KMS-11 (cell line): ENCODE measurements around the gene AP1AR.
"Not testable (repeated sequence)": the region's sequence is repeated elsewhere in the genome, so short reads cannot be mapped to it uniquely, and the experiment has no call there.

Experiments
- H2AFZ ChIP-seq: fragments of 200-600 bp; sonication (generic); 2 replicates; pipeline ENCODE4 v1.6.1; 2016; ENCODE audit warnings: antibody characterized with exemption, mixed run types, low read depth
- H3K27ac ChIP-seq: fragments of 200-600 bp; sonication (generic); 2 replicates; pipeline ENCODE4 v1.6.1; 2016; ENCODE audit warnings: mild to moderate bottlenecking, mixed run types
- H3K27me3 ChIP-seq: fragments of 200-600 bp; sonication (generic); 2 replicates; pipeline ENCODE4 v1.6.1; 2017; ENCODE audit warnings: mild to moderate bottlenecking, low read depth, mixed run types, moderate library complexity; ENCODE audit not compliant: insufficient read depth
- H3K36me3 ChIP-seq: fragments of 200-600 bp; sonication (generic); 2 replicates; pipeline ENCODE4 v1.6.1; 2017; ENCODE audit warnings: mild to moderate bottlenecking, mixed run types; ENCODE audit not compliant: insufficient read depth
- H3K4me1 ChIP-seq: fragments of 200-600 bp; sonication (generic); 2 replicates; pipeline ENCODE4 v1.6.1; 2016; ENCODE audit warnings: mild to moderate bottlenecking, low read depth, mixed run types; ENCODE audit not compliant: poor library complexity, severe bottlenecking
- H3K4me2 ChIP-seq: fragments of 200-600 bp; sonication (generic); 2 replicates; pipeline ENCODE4 v1.7.0; 2016; ENCODE audit warnings: mild to moderate bottlenecking, mixed run types
- H3K4me3 ChIP-seq: fragments of 200-600 bp; sonication (generic); IDR thresholded peaks from 2 replicates; pipeline ENCODE4 v1.6.1; 2017; ENCODE audit warnings: low read depth, low read length, mixed read lengths; ENCODE audit not compliant: insufficient read depth
- H3K79me2 ChIP-seq: fragments of 200-600 bp; sonication (generic); 2 replicates; pipeline ENCODE4 v1.6.1; 2016; ENCODE audit warnings: low read depth, mixed run types; ENCODE audit not compliant: insufficient read depth
- H3K9ac ChIP-seq: fragments of 200-600 bp; sonication (generic); 2 replicates; pipeline ENCODE4 v1.6.1; 2016; ENCODE audit warnings: mild to moderate bottlenecking, mixed run types
- H4K20me1 ChIP-seq: fragments of 200-600 bp; sonication (generic); 2 replicates; pipeline ENCODE4 v1.6.1; 2016; ENCODE audit warnings: mild to moderate bottlenecking, mixed run types; ENCODE audit not compliant: insufficient read depth
- TF ChIP-seq, protein P1 (sequence below): fragments of 200-600 bp; sonication (generic); conservative IDR thresholded peaks from 2 replicates; pipeline ENCODE4 v1.6.1; 2017; ENCODE audit warnings: low read depth, mild to moderate bottlenecking, antibody characterized with exemption, low read length, moderate library complexity, mixed read lengths

AP1AR gene

DNA sequence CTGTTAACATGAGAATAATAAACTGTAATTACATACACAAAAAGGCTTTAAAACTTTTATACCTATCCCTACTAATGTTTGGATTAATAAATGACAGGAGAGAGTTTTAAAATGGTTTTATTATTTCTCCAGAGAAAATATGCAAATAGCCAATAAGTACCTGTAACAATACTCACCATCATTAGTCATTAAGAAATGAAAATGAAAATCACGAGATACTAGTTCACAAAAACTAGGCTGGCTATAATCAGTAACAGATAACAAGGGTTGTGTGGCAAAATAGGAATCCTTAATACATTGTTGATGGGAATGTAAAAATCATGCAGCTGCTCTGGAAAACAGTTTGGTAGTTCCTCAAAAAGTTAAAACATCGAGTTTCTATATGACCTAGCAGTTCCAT, 25.2 kb upstream of the AP1AR start:
- TF ChIP-seq, protein P1, sequence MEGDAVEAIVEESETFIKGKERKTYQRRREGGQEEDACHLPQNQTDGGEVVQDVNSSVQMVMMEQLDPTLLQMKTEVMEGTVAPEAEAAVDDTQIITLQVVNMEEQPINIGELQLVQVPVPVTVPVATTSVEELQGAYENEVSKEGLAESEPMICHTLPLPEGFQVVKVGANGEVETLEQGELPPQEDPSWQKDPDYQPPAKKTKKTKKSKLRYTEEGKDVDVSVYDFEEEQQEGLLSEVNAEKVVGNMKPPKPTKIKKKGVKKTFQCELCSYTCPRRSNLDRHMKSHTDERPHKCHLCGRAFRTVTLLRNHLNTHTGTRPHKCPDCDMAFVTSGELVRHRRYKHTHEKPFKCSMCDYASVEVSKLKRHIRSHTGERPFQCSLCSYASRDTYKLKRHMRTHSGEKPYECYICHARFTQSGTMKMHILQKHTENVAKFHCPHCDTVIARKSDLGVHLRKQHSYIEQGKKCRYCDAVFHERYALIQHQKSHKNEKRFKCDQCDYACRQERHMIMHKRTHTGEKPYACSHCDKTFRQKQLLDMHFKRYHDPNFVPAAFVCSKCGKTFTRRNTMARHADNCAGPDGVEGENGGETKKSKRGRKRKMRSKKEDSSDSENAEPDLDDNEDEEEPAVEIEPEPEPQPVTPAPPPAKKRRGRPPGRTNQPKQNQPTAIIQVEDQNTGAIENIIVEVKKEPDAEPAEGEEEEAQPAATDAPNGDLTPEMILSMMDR = no peak
- Histone ChIP-seq H3K4me3 (no peak overlapping the region), H3K36me3 (no peaks in the 10 kb centered on the region), H3K4me1 (no peaks in the 10 kb centered on the region), H2AFZ (no peak overlapping the region), H3K4me2 (no peak overlapping the region), H3K27me3 (no peaks in the 10 kb centered on the region), H3K9ac (no peak overlapping the region), H3K79me2 (no peaks in the 10 kb centered on the region), H4K20me1 (no peaks in the 10 kb centered on the region), H3K27ac (no peak overlapping the region)

DNA sequence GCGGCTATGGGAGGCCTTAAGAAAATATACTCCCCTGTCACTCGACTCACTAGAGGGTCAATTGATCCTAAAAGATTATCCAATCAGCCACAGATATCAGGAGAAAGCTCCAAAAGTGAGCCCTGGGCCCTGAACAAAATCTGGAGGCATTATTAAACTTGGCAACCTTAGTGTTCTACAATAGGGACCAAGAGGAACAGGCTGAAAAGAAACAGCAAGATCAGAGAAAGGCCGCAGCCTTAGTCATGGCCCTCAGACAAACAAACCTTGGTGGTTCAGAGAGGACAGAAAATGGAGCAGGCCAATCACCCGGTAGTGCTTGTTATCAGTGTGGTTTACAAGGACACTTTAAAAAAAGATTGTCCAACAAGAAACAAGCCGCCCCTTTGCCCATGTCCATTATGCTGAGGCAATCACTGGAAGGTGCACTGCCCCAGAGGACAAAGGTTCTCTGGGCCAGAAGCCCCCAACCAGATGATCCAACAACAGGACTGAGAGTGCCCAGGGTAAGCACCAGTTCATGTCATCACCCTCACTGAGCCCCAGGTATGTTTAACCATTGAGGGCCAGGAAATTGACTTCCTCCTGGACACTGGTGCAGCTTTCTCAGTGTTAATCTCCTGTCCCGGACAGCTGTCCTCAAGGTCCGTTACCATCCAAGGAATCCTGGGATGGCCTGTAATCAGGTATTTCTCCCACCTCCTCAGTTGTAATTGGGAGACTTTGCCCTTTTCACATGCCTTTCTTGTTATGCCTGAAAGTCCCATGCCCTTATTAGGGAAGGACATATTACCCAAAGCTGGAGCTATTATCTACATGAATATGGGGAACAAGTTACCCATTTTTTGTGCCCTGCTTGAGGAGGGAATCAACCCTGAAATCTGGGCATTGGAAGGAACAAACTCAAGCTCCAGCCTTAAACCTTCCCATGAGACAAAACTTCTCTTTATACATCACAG, 23.2 kb upstream of the AP1AR start:
- not testable (repeated sequence) for H3K27ac ChIP-seq, H3K4me1 ChIP-seq, H3K79me2 ChIP-seq, H3K9ac ChIP-seq, H3K4me2 ChIP-seq, H3K4me3 ChIP-seq, H3K36me3 ChIP-seq, H4K20me1 ChIP-seq, H2AFZ ChIP-seq, H3K27me3 ChIP-seq

DNA sequence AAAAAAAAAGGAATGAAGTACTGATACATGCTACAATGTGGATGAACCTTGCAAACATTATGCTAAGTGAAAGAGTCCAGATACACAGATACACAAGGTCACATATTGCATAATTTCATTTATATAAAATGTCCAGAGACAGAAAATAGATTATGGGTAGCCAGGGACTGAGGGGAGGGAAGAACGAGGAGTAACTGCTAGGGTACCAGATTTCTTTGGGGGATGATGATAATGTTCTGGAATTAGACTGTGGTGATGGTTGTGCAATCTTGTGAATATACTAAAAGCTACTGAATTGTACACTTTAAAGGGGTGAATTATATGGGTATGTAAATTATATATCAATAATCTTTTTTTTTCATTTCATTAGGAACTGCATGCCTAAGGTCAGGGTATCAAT, 20.8 kb upstream of the AP1AR start:
- H4K20me1 ChIP-seq = no peaks in the 10 kb centered on the region; the same call in 1 of the 2 replicates
- no peaks in the 10 kb centered on the region for H3K79me2 ChIP-seq
- no peak overlapping the region for H3K4me3 ChIP-seq
- H3K4me1 ChIP-seq = peaks cover 16% of the 10 kb centered on the region
- no peaks in the 10 kb centered on the region for H3K27me3 ChIP-seq
- TF ChIP-seq, protein P1 = no peak
- no peak overlapping the region for H3K4me2 ChIP-seq
- H3K27ac ChIP-seq = no peak overlapping the region
- no peak overlapping the region for H3K9ac ChIP-seq
- no peaks in the 10 kb centered on the region for H3K36me3 ChIP-seq
- H2AFZ ChIP-seq = no peak overlapping the region

DNA sequence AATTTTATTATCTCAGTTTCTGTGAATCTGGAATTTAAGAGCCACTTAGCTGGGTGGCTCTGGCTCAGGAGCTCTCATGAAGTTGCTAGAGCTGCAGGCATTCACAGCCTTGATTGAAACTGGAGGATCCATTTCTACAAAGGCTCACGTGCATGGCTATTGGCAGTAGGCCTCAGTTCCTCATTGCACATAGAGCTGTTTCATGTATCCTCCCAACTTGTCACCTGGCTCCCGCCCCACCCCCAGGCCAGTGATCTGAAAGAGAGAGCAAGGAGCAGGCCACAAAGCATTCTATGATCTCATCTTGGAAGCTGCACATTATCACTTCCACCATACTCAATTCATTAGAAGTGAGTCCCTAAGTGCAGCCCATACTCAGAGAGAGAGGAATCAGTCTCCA, 18.5 kb upstream of the AP1AR start:
- H3K4me1 ChIP-seq = peaks cover 16% of the 10 kb centered on the region
- no peaks in the 10 kb centered on the region for H3K79me2 ChIP-seq
- TF ChIP-seq, protein P1 = no peak
- H3K4me3 ChIP-seq = no peak overlapping the region
- no peaks in the 10 kb centered on the region; the same call in 1 of the 2 replicates for H4K20me1 ChIP-seq
- H3K4me2 ChIP-seq = no peak overlapping the region
- H3K9ac ChIP-seq = no peak overlapping the region
- H3K27ac ChIP-seq = no peak overlapping the region
- no peak overlapping the region for H2AFZ ChIP-seq
- H3K27me3 ChIP-seq = no peaks in the 10 kb centered on the region
- no peaks in the 10 kb centered on the region for H3K36me3 ChIP-seq

DNA sequence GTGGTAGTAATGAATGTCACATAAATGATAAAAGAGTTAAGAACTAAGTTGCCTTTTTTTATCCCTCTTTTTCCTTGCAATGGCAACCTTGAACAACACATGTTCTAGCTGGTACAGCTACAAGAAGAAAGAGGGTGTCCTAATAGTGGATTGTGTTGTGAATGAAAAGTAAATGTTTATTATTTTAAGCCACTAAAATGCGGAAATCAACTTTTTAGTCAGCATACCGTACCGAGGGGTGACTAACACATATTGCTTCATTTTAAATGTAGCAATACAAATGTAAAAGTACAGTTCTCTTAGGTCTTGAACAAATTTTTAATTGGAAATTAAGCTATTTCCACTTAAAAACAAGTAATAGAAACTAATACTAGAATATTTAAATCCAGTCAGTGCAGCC, 17.7 kb upstream of the AP1AR start:
- TF ChIP-seq, protein P1 = no peak
- Histone ChIP-seq H3K27ac (peak overlapping the region; percentile 8; the same call in 1 of the 2 replicates), H3K27me3 (no peaks in the 10 kb centered on the region), H3K4me2 (peak overlapping the region; percentile 2), H3K4me1 (peaks cover 16% of the 10 kb centered on the region), H2AFZ (no peak overlapping the region), H3K36me3 (no peaks in the 10 kb centered on the region), H3K4me3 (no peak overlapping the region), H3K79me2 (no peaks in the 10 kb centered on the region), H4K20me1 (no peaks in the 10 kb centered on the region; the same call in 1 of the 2 replicates), H3K9ac (no peak overlapping the region)
